GM04503 (cell line): ENCODE measurements around the gene OPA1.

Experiments
- DNase-seq: peaks from one replicate; pipeline ENCODE4 v3.0.0-alpha.2; 2012; ENCODE audit warnings: low read depth

Gene OPA1

DNA sequence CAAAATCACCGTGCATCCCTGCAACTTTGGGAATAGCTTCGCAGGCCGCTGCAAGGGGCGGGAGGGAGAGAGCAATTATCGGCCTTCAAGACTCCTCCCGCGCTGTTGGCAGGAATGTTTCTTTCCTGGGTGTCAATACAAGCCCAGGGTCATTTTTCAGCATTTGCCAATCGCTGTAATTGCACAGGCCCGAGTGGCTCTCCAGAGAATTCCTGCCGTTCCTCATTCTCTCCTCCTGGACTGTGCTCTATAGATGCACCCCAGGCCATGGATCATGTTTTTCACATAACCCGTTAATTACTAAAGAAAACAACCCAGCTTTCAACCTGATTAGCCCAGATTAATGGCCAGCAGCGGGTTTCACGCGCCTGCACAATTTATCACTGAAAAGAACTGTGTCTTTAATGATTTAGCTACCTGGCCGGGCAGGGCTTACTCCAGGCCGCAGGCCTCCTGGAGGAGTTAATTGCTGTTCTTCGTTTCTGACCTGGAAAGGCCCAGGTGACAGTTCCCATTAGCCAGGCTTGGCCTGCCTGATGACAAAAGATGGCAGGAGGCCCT is 144.3 kb downstream of the OPA1 start:
- no peak for DNase-seq

DNA sequence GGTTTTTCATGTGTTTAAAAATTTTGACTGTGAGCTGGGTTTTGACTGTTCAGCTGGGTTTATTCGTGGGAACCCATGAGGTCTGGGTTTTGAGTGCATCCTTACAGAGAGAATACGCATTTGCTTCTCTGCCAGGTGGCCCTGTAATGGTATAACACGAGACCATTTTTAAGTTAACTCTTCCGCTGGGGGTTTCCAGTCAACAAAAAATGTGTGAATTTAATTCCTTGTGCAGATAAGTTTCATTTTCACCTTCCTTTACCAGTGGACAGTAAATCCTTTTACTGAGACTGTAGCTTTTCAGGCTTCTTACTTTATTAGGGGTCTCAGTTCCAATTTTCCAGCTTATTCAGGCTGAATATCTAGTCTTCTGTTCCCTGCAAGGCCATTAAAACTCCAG is 149.6 kb downstream of the OPA1 start:
- no peak for DNase-seq

DNA sequence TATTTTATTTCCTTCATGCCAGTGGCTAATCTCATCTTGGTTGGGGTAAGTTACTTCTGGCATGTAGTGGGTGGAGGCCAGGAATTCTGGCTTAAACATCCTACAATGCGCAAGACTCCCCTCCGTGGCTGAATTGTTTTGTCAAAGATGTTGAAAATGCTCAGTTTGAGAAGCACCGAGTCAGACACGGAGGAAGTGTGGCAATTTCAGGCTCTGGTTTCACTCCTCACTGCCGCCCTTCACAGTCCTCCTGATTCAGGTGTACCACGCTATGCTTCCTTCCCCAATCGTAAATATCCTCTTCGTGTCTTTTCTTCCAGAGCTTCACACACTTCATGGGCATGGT is 150.7 kb downstream of the OPA1 start:
- DNase-seq = no peak

DNA sequence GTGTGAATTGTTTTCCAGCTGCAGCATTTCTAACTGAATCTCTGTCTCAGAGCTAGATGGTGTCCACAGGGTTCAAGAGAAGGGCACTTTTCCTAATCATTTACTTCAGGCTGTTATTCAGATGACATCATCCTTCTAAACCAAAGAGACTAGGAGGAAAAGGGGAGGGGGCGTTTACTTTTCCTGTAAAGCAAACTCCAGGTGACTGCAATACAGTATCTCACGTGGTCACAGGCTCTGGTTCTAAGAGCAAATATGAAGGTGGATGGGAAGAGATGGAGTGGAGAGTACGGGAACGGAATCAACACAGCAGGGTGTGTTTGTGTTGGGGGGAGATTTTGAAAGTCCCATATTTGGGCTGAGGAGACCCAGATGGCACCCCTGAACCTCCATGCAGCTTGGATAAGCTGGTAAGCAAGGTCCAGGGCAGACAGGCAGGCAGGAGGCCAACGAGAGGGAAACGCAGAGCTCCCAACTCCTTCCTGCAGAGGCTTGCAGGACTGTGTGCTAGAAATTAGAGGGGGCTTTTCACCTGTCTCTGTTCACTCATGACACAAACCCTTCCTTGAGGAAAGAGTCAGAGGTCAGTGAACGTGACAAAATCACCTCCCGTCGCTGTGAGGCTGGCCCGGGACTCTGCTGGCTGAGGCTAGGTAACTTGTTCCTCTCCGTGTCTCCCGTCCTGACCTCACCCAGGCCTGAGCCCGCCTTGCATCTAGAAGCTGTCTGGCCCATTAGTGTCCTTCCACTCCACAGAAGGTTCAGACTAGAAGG is 151.2 kb downstream of the OPA1 start:
- no peak for DNase-seq

DNA sequence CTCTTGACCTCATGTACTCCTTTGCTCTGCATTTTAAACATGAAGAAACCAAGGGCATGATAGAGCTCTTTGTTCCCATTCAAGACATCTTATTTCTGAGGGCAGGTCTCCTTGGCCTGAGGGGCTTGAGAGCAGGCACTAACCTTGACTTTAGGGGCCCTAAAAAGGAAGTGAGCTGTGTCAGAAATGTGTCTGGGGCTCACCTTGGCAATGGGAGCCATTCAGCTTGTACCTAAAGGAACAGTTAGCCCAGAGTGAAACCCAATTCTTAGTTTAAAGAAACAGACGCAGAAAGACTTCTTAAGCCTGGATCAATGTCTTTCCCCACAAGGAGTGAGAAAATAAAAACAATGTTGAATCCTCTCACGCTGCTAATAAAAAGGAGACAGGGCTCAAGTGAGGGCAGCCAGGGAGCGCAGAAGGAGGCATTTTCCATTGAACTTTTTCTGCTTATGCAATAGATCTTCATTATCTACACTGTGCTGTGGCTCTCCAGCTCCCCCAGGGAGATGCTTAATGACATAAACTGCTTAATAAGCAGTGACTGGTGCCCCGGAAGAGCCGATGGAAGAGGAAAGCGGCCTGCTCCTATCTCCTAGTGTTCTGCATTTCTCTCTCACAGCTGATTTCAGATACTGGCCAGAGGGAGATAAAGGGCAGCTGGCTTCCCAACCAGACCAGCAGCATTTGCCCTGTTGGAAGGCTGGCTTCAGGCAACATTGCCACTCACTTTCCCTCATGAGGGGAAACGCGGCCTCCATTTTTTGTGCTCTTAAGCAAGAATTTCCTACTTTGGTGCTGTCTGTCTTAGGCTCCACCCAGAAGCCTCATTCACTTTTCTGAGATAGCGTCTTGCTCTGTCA is 152.0 kb downstream of the OPA1 start:
- DNase-seq = no peak

DNA sequence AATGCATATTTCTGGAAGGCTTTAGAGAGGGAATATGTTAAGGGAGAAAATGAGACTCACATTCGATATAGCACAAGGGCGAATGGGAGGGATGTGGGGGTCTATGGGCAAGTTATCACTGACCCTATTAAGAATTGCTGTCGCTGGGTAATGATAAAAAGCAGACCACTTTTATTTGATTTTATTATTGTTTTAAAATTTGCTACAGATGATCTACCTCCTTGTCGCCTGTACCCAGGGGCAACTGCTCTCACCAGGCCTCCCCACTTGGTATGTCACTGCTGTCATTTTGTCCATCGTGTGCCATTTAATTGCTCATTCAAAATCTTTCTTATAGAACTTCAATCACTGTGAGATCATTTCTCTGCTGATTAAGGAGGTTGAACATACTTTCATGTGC is 153.8 kb downstream of the OPA1 start:
- no peak for DNase-seq
